Astrocyte of the cerebellum (primary cell): ENCODE measurements around the gene PNPLA2.
A peak's percentile ranks its signal among the peaks of the same experiment; 100 is the strongest.

Experiments used
- DNase-seq: peaks from one replicate; pipeline ENCODE4 v3.0.0-alpha.2; 2011; ENCODE audit warnings: low read depth
- H3K4me3 ChIP-seq: 2 replicates; pipeline ENCODE4 v1.5.1; 2011; ENCODE audit warnings: mild to moderate bottlenecking, low read depth, low read length, moderate library complexity
- in situ Hi-C: cut with HindIII; loops from 2 replicates; pipeline ENCODE4 v1.10.0; 2017; ENCODE audit warnings: low sequenced_read_pairs
- TF ChIP-seq, protein P1 (sequence below): IDR thresholded peaks from 2 replicates; pipeline ENCODE4 v1.5.1; 2012; ENCODE audit warnings: low read length, low read depth, moderate library complexity, mild to moderate bottlenecking; ENCODE audit errors: missing control alignments

PNPLA2 gene

GRCh38 chr11:800473-800872 is 18.2 kb upstream of the PNPLA2 start:
- TF ChIP-seq, protein P1, sequence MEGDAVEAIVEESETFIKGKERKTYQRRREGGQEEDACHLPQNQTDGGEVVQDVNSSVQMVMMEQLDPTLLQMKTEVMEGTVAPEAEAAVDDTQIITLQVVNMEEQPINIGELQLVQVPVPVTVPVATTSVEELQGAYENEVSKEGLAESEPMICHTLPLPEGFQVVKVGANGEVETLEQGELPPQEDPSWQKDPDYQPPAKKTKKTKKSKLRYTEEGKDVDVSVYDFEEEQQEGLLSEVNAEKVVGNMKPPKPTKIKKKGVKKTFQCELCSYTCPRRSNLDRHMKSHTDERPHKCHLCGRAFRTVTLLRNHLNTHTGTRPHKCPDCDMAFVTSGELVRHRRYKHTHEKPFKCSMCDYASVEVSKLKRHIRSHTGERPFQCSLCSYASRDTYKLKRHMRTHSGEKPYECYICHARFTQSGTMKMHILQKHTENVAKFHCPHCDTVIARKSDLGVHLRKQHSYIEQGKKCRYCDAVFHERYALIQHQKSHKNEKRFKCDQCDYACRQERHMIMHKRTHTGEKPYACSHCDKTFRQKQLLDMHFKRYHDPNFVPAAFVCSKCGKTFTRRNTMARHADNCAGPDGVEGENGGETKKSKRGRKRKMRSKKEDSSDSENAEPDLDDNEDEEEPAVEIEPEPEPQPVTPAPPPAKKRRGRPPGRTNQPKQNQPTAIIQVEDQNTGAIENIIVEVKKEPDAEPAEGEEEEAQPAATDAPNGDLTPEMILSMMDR, result no peak
- H3K4me3 ChIP-seq, result no peak overlapping the region
- in situ Hi-C loops, result no loop called here
- DNase-seq, result no peak

DNA sequence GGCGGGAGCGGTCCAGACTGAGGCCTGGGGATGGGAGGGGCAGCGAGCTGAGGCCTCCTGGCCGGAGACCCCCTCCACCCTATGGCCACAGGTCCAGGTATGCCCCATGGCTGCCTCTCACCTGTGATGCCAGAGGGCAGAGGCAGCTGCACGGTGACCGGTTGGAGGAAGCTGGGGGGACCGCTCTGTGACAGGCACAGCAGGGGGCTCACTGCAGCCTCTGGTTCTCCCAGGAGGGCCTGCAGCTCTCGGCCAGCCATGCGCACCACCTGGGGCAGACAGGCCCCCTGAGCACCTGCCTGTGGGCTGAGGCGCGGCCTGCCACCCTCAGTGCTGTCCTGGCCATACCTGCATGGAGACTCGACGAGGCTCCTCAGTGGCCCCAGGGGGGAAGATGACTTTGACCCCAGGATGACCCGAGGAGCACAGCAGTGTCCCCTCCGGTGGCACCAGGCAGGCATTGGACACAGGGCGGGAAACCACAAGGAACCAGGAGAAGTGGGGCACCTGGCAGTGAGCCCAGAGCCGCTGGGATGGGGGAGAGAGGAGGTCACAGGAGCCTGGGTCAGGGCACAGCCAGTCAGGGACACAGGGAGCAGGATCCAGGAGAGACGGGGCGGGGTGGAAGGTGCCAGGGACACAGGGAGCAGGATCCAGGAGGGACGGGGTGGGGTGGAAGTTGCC is 17.5 kb upstream of the PNPLA2 start:
- no peak for DNase-seq
- no peak overlapping the region for H3K4me3 ChIP-seq
- in situ Hi-C loops, result no loop called here
- TF ChIP-seq, protein P1, result no peak

DNA sequence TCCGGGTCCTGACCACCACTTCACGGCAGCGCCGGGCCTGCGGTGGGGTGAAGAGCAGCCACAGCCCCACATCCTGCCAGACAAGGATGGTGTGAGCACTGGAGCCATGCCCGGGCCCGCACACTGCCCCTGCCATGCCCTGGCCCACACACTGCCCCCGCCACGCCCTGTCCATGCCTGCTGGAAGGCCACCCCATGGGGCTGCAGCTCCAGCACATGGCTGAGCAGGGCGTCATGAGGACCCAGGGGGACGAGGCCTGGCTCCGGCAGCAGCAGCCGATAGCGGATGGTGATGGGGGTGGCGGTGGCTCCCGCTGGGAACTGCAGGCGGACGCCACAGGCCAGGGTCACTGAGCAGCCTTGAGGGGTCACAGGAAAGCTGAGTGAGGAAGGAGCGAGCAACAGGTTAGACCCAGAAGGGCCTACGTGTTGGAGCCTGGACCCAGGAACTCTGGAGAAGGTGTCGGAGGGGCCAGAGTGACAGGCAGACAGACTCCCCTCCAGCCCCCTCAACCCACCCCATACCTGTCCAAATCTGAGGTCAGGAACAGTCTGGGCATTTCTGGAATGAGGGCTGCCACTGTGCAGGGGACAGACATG is 16.6 kb upstream of the PNPLA2 start:
- DNase-seq, result no peak
- H3K4me3 ChIP-seq, result no peak overlapping the region
- in situ Hi-C loops, result no loop called here
- TF ChIP-seq, protein P1, result no peak

GRCh38 chr11:802693-803466 is 15.8 kb upstream of the PNPLA2 start:
- TF ChIP-seq, protein P1, result no peak
- no peak overlapping the region for H3K4me3 ChIP-seq
- no peak for DNase-seq
- in situ Hi-C loops, result no loop called here

- H3K4me3 ChIP-seq, result peak overlapping the region; percentile 51
- TF ChIP-seq, protein P1, result no peak
- in situ Hi-C loops, result no loop called here
- no peak for DNase-seq
These were observed 15.3 kb upstream of the PNPLA2 start for GRCh38 chr11:803467-803742.

- in situ Hi-C loops, result no loop called here
- TF ChIP-seq, protein P1, result no peak
- DNase-seq, result no peak
- peak overlapping the region; percentile 51 for H3K4me3 ChIP-seq
These were observed 14.7 kb upstream of the PNPLA2 start for GRCh38 chr11:803770-804598.
